ENCODE measurements around the gene ACOX3.
"Not testable (repeated sequence)": the region's sequence is repeated elsewhere in the genome, so short reads cannot be mapped to it uniquely, and the experiment has no call there.

Gene ACOX3

DNA sequence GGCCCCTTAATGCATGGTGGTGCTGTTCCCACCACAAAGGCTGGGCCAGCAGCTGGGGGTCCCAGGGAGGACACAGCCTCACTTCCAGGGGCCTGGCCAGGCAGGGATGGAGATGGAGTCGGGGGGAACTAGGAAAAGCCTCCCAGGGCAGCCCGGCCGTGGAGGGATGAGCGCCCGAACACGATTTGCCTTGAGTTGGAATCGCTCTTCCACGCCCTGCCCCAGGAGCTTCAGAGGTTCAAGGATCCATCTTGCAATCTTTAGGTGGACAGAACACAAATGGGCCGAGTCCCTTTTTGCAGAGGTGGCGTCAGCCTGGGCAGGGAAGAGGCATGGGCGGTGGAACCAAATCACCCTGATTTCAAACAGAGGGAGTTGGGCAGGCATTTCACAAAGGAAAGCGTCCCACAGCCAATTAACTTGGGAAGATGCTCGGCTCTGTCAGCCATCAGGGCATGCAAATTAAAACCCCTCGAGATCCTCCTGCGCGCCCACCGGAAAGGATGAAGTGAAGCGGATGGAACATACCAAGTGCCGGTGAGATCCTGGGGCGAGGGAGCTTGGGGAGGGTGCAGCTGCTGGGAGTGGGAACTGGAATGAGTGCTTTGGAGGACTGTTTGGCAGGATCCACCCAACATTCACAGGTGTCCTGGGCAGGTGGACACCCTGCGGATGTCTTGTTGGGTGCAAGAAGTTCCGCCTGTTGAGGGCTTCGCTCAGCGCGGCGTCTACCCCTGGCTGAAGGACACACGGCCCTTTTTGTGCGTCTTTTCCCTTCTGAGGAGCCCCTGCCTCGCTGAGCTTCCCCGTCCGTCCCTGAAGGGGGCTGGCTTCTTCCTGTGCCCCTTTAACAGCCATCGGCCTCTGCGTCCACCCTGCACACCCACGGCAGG is 95.2 kb downstream of the ACOX3 start:
- Mint-ChIP-seq H3K27ac (no peak overlapping the region), H3K27me3 (peaks cover 17% of the 10 kb centered on the region), H3K9me3 (no peaks in the 10 kb centered on the region), H3K4me3 (no peak overlapping the region), H3K4me1 (no peaks in the 10 kb centered on the region)
- DNase-seq = no peak
- ATAC-seq = no peak

DNA sequence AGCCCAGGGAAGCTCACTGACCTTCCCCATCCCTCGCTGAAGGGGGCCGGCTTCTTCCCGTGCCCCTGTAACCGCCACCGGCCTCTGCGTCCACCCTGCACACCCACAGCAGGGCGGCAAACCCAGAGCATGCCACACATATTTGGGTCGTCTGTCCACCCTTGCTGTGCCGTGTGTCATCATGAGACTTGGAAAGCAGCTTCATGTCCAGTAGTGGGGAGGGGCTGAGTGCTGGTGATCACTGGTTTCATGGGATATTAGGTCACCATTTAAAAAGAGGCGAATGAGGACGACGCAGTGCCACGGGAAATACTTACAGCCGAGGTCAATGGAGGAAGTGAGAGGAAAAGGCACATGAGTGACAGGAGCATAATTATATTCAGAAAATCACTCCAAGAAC is 96.1 kb downstream of the ACOX3 start:
- no peak for ATAC-seq
- no peaks in the 10 kb centered on the region for H3K9me3 Mint-ChIP-seq
- H3K4me3 Mint-ChIP-seq = no peak overlapping the region
- H3K27me3 Mint-ChIP-seq = peaks cover 10% of the 10 kb centered on the region
- DNase-seq = no peak
- H3K27ac Mint-ChIP-seq = no peak overlapping the region
- H3K4me1 Mint-ChIP-seq = no peaks in the 10 kb centered on the region

DNA sequence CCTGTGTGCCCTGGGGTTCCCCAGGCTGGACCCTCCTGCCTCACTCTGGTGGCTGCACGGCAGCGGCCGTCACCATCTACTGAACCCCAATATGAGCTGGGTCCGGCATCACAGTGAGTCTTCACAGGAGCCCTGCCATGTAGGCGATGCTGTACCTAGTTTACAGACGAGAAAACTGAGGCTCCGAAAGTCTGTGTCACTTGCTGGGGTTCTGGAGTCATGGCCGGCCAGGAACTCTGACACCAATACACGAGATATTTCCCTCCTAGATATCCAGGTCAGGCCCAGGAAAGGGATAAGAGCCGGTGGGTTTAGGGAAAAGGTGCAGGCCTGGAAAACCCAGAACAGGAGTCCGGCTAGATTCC is 96.6 kb downstream of the ACOX3 start:
- no peak for DNase-seq
- ATAC-seq = no peak

DNA sequence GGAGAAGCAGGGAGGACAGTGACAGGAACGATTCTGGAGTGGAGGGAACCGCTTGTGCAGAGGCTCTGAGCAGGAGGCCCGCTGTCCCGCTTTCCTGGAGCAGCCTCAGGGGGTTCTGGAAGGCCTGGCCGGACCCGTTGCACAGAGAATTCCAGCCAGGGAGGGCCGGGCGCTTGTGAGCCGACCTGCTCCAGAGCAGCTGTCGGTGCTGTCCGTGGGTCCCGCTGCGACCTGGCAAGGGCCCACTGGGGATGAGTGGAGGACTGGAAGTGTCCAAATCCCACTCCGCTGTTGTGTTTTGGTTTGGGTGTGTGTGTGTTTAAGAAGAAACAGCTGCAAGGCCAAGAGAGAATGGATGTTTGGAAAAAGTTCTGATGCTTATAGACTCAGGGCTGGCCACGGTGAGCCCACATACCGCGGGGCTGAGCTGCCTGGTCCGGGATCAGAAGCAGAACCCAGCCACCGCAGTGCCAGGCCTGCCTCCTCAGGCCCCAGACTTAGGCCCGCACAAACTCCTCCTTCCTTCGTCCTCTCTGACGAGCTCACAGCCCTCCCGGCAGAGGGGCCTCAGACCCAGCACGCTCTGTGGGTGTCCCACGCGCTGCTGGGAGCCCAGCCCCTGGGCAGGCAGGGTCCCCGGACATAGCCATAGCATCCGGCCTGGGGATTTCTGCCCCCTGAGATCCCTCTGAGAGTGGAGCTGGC is 97.1 kb downstream of the ACOX3 start:
- Mint-ChIP-seq H3K4me1 (no peaks in the 10 kb centered on the region), H3K27ac (no peak overlapping the region), H3K4me3 (no peak overlapping the region), H3K9me3 (peaks cover 0 to under 1% of the 10 kb centered on the region in 2 donors), H3K27me3 (peaks cover 10% of the 10 kb centered on the region)
- DNase-seq (no peak), ATAC-seq (no peak)

More for the DNA sequence above, 96.6 kb downstream of the ACOX3 start:
- Mint-ChIP-seq H3K4me1 (no peaks in the 10 kb centered on the region), H3K27me3 (peaks cover 10% of the 10 kb centered on the region), H3K27ac (no peak overlapping the region), H3K4me3 (no peak overlapping the region), H3K9me3 (no peaks in the 10 kb centered on the region)

DNA sequence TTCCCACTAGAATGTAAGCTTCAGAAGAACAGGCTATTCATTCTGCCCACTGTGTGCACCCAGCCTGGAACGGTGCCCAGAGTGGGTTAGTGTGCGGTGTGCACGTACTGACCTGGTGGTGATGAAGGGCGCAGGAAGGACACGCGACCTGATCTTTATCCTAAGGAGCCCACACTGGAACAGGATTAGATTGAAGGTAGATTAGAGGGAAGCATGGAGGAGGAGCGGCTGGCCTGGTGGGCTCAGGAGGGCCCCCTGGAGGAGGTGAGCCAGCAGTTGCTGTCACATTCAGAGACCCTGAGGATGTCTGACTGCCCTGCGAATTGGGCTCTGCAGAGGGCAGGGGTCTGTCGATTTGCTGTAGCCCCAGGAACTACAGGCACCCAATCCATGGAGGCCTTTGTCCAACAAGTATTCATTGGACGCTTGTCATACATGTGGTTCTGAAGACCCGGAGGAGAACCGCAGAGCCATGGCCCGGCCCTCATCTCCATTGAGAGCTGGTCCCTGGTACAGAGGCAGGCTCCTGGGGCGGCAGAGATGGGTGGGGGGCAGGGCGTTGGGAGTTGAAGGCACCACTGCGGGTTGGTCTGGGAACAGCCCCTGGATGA is 97.8 kb downstream of the ACOX3 start:
- Mint-ChIP-seq H3K27me3 (peaks cover 10% of the 10 kb centered on the region), H3K27ac (peak overlapping the region in 1 of 2 donors; percentile 27), H3K4me3 (no peak overlapping the region), H3K4me1 (no peaks in the 10 kb centered on the region), H3K9me3 (peaks cover 0 to 5% of the 10 kb centered on the region in 2 donors)
- DNase-seq (no peak), ATAC-seq (no peak)

DNA sequence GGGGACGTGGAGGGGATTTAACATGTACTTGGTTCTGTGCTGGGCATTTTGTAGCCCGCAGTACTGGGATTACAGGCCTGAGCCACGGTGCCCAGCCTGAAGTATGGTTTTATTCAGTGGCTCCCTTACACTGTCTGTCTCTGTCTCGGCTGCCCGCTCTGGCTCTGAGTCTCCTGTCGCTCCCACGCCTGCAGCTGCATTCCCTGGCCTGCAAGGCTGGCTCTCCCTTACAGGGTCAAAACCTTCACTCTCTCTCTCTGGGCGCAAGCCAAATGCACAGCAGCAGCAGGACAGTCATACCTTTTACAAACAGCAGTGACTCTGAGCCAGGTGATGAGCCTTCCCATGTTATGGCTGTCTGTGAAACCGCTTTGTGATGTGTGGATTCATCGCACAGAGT is 98.8 kb downstream of the ACOX3 start:
- Mint-ChIP-seq H3K4me1 (no peaks in the 10 kb centered on the region), H3K27me3 (peaks cover 10% of the 10 kb centered on the region), H3K9me3 (peaks cover 4 to 8% of the 10 kb centered on the region in 2 donors), H3K27ac (no peak overlapping the region), H3K4me3 (no peak overlapping the region)
- ATAC-seq = no peak
- no peak for DNase-seq

DNA sequence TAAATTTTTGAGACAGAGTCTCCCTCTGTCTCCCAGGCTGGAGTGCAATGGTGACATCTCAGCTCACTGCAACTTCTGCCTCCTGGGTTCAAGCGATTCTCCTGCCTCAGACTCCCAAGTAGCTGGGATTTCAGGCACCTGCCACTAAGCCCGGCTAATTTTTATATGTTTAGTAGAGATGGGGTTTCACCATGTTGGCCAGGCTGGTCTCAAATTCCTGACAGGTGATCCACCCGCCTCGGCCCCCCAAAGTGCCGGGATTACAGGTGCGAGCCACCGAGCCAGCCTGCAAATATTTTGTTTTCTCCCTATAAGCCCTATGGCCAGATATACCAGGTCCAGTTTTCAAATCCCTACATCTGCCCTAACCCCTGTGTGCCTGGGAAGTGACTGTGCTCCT is 99.2 kb downstream of the ACOX3 start:
- Mint-ChIP-seq H3K27me3 (peaks cover 10% of the 10 kb centered on the region), H3K9me3 (peaks cover 8 to 11% of the 10 kb centered on the region in 2 donors)
- H3K4me1 Mint-ChIP-seq, ATAC-seq, H3K27ac Mint-ChIP-seq, H3K4me3 Mint-ChIP-seq, DNase-seq: not testable (repeated sequence)

DNA sequence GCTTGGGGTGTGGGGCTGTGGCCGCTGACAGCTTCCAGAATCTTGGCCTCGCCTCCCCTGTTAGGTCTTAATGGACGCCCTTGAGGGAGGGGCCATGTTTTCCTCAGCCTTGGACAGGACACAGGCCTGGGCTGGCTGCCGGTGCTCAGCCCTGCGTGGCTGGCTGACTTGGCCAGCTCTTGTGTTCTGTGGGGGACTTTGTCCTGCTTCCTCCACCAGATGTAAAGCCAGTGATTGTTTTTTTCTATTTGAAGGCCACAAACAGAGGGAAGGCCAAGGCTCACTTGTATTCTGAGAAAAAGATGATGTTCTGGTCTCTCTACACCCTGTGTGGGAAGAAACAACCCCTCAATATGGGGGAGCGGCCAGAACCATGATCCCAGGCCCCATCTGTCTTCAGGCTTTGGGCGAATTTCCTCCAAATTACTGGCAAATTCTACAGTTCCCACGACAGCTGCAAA is 99.7 kb downstream of the ACOX3 start:
- DNase-seq = no peak
- Mint-ChIP-seq H3K4me3 (no peak overlapping the region), H3K27ac (no peak overlapping the region), H3K4me1 (no peaks in the 10 kb centered on the region), H3K27me3 (peaks cover 10% of the 10 kb centered on the region), H3K9me3 (peaks cover 12 to 15% of the 10 kb centered on the region in 2 donors)
- ATAC-seq = no peak

DNA sequence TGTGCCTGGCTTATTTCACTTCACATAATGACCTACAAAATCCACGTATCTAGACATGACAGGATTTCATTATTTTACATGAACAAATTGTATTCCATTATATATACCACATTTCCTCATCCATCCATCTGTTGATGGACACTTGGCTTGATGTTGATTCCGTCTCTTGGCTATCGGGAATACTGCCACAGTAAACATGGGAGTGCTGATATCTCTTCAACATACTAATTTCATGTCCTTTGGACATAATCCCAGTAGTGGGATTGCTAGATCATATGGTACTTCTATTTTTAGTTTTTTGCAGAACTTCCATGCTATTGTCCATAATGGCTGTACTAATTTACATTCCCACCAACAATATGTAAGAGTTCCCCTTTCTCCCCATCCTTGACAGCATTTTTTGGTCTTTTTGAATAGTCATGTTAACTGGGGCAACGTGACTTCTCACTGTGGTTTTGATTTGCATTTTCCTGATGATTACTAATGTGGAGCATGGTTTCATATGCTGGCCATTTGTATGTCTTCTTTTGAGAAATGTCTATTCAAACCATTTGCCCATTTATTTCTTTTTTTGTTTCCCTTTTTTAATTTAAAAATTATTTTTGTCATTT is 102.1 kb downstream of the ACOX3 start:
- H3K4me1 Mint-ChIP-seq = no peaks in the 10 kb centered on the region
- H3K27me3 Mint-ChIP-seq = peaks cover 5% of the 10 kb centered on the region
- ATAC-seq (no peak), DNase-seq (no peak)
- H3K4me3 Mint-ChIP-seq = no peak overlapping the region
- H3K27ac Mint-ChIP-seq = peak overlapping the region in 1 of 2 donors; percentile 74
- peaks cover 22 to 23% of the 10 kb centered on the region in 2 donors for H3K9me3 Mint-ChIP-seq

DNA sequence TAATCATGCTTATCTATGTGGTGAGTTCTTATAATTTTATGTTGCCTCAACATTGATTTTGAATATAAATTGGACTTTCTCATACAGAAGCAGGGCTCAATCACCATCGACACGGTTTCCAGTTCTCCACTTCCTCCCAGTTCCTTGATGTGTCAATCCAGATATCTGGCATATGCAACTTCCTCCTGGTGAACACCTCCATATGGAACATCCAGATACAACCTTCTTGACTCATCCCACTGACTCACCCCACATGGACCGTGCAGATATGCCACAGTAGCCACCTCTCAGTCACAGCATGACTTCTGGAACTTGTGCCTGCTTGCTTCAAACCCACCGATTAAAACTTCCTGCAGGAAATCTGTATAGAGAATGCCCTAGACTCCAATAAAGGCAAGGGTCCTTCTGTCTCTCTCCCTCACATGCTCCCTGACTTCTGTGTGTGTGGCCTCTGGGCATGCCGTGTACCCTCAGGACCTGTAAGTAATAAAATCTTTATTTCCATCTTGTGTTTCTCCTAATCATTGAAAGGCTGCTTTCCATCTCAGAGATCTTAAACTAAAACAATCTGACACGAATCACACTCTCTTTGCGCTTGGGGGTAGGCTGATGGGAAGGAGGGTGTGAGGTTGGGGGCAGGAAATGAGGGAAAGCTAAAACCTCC is 104.0 kb downstream of the ACOX3 start:
- H3K4me1 Mint-ChIP-seq = no peaks in the 10 kb centered on the region
- H3K27me3 Mint-ChIP-seq = no peaks in the 10 kb centered on the region
- ATAC-seq (no peak), DNase-seq (no peak)
- H3K27ac Mint-ChIP-seq = no peak overlapping the region
- H3K9me3 Mint-ChIP-seq = peaks cover 22 to 29% of the 10 kb centered on the region in 2 donors
- H3K4me3 Mint-ChIP-seq = no peak overlapping the region

DNA sequence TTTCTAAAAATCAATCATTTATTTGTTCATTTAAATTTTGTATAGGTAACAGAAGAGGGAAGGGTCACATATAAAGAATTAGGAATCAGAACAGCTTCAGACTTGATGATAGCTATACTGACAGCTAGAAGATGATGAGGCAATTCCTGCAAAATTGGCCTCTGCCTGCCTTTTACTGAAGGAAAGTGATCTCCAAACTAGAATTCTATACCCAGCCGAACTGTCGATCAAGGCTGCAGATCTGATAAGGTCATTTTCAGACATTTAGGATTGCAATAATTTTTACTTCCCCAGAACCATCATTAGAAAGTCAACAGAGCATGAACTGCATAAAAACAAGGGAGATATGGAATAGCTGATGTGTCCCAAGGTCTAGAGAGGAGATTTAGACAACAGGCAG is 104.7 kb downstream of the ACOX3 start:
- no peaks in the 10 kb centered on the region for H3K4me1 Mint-ChIP-seq
- DNase-seq (no peak), ATAC-seq (no peak)
- no peak overlapping the region for H3K4me3 Mint-ChIP-seq
- H3K27ac Mint-ChIP-seq = no peak overlapping the region
- peaks cover 22 to 29% of the 10 kb centered on the region in 2 donors for H3K9me3 Mint-ChIP-seq
- no peaks in the 10 kb centered on the region for H3K27me3 Mint-ChIP-seq

DNA sequence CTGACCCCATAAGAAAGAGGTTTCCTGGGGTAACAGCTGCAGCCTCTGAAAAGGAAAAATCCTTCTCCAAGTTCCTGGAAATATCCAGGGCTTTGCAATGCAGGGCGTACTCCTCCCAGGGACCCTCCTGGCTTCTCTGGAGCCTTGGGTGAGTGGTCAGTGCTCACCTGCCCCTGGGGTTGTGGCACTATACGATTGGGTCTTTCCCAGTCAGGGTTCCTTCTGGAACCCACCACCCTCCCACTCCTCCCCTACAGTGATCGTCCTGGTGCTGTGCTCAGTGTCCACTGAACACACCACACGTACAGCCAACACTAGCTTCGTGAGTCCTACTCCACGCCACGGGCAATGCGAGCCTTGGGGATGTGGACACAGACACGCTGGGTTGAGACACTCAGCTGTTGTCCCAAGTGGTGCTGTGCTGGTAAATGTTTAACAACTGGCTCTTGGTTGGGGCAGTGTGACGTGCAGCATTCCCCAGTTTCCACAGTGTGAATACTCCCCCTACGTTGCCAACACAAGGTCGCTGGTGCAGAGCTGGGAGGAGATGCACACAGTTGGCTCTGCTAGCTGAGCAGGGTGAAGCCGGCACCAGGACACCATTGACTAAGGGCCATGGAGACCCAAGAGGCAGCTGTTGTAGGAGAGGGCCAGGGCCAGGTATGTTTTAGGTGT is 105.6 kb downstream of the ACOX3 start:
- Mint-ChIP-seq H3K4me1 (no peaks in the 10 kb centered on the region), H3K27ac (no peak overlapping the region), H3K27me3 (no peaks in the 10 kb centered on the region), H3K9me3 (peaks cover 22 to 29% of the 10 kb centered on the region in 2 donors), H3K4me3 (no peak overlapping the region)
- DNase-seq (no peak), ATAC-seq (no peak)

DNA sequence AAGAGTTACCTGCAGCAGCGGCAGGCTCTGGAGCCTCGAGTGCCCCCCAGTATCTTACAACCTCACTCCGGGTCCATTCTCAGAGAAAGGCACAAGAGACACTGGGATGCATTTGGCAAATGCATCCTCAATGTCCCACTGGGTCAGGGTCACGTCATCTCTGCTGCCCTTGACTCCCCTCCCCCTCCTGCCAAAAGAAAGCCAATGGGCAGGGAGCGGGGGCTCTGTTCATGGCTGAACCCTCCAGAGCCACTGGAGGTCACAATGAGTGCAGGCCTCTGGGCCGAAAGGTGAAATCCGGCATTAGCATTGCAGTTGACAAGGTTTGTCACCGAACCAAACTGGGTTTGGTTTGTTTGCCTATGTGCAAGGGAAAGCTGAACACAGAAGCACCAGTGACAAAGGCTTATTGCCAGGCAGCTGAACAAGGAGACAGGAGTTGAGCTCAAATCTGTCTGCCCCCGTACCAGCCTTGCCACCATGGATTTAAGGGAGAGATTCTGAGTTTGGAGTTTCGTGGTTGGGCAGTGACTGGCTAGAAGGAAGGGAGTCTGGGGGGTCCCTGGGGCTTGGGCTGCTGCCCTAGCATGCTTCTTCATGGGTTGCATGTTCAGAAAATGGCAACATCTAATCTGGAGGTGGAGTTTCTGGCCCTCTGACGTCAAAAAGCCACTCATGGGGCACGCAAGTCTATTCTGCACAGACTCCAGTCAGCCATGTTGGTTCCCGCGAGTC is 106.6 kb downstream of the ACOX3 start:
- Mint-ChIP-seq H3K27ac (no peak overlapping the region), H3K4me1 (no peaks in the 10 kb centered on the region), H3K4me3 (no peak overlapping the region), H3K9me3 (peaks cover 22 to 29% of the 10 kb centered on the region in 2 donors), H3K27me3 (no peaks in the 10 kb centered on the region)
- no peak for ATAC-seq
- DNase-seq = no peak

DNA sequence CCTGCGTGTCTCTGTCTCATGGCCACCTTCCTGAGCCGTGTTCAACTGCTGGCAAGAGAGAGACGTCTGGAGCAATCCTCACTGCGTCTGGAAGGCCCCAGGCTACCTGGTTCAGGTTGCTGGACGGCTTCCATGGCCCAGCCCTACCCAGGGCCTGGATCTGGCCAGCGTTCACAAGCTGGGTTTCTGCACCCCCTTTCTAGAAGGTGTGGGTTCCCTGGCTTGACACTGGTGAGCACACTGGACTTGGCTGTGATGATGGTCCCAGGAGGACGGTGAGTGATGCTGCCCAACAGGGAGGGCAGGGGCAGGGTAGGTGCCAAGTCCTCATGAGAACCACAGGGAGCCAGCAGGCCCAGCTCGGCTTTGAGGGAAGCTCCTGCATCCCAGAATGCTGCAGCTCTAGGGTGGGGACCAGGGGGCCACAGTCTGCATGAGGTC is 107.6 kb downstream of the ACOX3 start:
- no peak for ATAC-seq
- no peak for DNase-seq
- H3K4me1 Mint-ChIP-seq = no peaks in the 10 kb centered on the region
- no peak overlapping the region for H3K27ac Mint-ChIP-seq
- peaks cover 17 to 29% of the 10 kb centered on the region in 2 donors for H3K9me3 Mint-ChIP-seq
- H3K27me3 Mint-ChIP-seq = no peaks in the 10 kb centered on the region
- H3K4me3 Mint-ChIP-seq = no peak overlapping the region

All from stimulated activated naive CD8-positive, alpha-beta T cell treated with anti-CD3 and anti-CD28 coated beads, Interleukin-15, amount 100 ng/mL, for 72 hours (primary cell).